Measurements from ENCODE around the gene HDAC4.
"Not testable (repeated sequence)": the region's sequence is repeated elsewhere in the genome, so short reads cannot be mapped to it uniquely, and the experiment has no call there.

Gene HDAC4

DNA sequence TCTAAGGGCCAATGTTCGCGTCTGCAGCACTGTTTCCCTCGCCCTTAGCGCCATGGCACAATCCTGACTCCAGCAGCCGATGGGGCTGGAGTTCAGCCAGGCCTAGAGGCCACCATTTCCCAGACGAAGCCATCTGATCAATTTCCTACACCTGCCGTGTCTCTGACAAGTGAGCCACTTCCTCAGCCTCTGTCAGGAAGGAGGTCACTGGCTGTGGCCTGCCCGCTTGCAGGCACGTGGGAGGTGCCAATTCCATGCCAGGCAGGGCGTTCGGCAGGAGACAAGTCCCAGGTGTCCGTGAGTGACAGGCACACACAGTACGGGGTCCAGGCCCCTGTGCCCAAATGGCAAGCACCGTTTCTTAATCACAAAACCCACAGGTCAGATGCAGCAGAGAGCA lies 318.4 kb downstream of the HDAC4 start:
- DNase-seq (ENCODE audit: low spot score) = no peak

DNA sequence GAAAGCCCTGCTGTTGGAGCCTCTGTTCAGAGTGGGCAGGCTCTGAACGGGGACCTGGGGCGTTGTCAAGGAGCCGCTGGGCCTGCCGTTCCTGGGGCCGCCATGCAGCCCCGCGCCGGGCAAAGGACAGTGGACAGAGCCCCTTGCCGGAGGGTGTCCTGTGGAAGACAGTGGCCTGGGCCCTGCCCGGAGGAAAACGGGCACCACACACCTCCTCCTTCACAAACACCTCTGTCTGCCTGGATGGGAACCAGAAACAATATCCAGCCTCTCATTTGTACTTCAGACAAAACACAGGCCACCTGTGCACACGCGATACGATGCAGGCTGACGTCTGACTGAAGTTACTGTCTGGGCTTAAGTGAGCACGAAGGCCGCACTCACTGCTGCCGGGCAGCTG lies 319.2 kb downstream of the HDAC4 start:
- DNase-seq (ENCODE audit: low spot score) = no peak

- no peak for DNase-seq (ENCODE audit: low spot score)
Observed at GRCh38 chr2:239081046-239081445, 319.8 kb downstream of the HDAC4 start.

DNA sequence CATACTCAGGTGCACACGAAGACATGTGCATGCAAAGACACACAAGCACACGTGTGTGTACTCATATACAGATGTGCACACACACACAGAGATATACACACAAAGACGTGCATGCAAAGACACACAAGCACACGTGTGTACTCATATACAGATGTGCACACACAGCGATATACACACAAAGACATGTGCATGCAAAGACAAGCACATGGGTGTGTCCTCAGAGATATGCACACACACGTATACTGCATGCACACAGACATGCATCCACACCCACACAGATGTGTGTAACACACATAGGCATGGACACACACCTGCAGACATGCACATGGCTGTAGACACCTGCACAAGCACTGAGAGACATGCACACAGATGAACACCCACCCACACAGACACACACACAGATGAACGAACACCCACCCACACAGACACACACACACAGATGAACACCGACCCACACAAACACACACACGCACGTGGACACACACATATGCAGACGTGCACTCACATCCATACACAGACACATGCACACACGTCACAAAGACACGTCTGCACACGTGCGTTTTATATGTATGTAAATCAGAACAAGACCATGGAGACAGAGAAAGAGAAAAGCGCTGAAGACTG lies 321.0 kb downstream of the HDAC4 start:
- no peak for DNase-seq (ENCODE audit: low spot score)

DNA sequence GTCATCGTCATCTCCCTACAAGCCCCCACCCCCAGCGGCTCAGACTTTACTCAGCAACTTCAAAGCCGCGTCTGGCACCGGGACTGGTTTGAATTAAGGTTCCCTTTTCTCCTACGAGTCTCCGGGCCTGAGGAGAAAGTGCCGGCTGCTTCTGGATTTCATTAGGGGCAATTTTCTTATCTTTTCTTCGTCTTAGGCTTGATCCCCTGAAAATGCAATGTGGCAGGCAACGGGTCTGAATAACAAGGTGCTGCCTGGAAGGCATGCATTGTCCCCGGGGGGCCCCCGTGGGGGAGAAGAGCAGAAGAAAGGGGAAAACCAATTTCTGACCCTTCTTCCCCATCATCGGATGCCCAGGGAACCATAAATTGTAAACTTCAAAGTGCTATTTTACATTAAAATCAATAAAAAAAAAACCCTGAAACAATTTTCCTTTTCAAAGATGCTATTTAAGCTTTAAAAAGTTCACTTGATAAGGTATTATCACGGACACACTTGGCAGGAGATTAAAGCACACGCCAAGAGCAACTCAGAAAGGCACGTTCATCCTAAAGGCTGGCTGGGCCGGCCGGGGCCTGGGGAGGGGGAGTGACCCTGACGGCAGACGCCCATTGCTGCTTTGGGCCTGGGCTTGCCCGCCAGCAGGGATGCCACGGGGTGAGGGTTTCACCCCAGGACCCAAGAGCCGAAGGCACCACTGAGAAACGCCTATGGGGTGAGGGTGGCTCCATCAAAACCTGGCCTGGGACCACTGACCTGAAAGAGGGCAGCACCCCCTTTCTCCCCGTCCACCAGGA lies 322.5 kb downstream of the HDAC4 start:
- no peak for DNase-seq (ENCODE audit: low spot score)

DNA sequence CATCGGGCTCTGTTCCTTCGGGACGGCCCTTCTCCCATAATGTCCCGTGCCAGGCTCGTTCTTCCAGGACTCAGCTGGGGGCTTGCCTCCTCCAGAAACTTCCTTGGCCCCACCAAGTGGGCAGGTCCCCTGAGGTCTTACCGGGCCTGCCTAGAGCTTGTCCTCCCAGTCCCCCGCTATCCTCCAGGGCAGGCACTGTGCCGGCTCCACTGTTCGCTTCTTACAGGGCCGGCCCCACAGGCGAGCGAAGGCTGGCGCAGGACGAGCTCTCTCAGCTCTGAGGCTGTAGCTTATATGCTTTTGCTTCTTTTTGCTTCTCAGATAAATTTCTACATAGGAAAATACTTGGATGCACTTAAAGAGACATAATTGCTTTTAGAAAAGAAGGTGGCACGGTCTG lies 323.6 kb downstream of the HDAC4 start:
- no peak for DNase-seq (ENCODE audit: low spot score)

GRCh38 chr2:239075918-239076758 lies 324.7 kb downstream of the HDAC4 start:
- no peak for DNase-seq (ENCODE audit: low spot score)

DNA sequence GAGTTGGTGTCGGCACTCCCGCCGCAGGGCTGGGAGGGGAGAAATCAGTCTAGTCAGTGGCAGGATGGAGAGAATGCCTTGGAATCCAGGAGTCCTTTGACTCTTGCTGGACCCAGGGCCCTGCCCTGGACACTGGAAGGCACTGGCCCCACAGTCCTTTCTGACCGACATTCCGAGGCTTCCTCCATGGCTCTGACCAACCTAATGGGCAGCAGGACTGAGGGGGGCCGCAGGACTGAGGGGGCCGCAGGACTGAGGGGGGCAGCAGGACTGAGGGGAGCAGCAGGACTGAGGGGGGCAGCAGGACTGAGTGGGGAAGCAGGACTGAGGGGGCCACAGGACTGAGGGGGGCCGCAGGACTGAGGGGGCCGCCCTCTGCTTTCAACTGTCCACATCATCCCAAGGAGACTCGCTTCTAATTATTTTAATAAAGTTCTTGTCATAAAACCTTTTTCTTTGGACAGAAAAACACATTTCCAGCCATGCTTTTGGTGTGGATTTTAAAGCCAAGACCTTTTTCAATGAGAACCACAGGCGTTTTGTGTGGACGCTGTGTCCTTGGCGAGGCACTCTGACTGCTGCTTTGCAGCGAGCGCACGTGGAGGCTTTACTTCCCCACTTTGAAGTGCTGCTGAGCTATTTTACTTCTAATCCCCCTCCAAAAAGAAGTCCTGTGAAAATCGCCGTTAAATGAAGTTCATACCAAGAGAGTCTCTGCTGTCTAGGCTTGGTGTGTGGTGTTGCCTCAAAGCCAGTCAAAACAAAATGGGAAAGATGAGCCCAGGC lies 326.9 kb downstream of the HDAC4 start:
- no peak for DNase-seq (ENCODE audit: low spot score)

- no peak for DNase-seq (ENCODE audit: low spot score)
Observed at GRCh38 chr2:239073270-239073669, 327.6 kb downstream of the HDAC4 start.

DNA sequence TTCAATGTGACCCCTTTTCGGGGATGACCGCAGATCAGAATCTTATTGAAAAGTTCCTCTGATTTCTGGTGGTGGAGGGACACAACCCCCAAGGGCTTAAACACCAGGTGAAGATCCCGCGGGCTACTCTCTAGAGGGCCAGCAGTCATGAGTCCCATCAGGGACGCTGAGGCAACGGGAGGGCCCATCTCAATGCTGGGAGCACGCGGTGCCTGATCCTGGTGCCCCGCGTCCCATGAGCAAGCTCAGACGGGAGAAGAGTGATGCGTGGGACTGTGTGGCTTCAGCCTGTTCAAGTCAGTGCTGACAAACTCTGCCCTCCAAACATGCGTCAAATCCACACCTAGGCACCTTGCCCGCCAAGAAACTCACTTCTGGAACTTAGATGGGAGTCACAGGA lies 328.0 kb downstream of the HDAC4 start:
- no peak for DNase-seq (ENCODE audit: low spot score)

DNA sequence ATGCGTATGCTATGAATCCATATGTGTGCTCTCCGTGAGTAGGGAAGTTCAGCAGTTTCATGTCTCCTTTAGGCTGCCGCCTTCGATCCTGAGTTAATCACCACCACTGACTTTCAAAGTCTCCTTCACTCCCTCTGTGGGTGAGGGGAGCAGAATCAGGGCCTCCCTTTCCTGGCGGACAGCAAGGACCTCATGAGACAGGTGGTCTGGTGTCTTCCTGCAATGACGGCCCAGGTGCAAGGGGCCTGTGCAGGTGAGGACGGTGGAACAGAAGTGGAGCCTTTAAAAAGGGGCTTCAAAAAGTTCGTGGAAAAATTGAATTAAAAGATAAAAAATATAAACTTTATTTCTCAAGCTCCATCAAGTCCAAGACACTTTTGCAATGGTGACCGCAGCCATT lies 330.4 kb downstream of the HDAC4 start:
- DNase-seq (ENCODE audit: low spot score) = no peak

GRCh38 chr2:239069362-239070333 lies 331.2 kb downstream of the HDAC4 start:
- DNase-seq (ENCODE audit: low spot score) = not testable (repeated sequence)

- DNase-seq (ENCODE audit: low spot score) = no peak
Observed at GRCh38 chr2:239068411-239068810, 332.4 kb downstream of the HDAC4 start.

- DNase-seq (ENCODE audit: low spot score) = no peak
Observed at GRCh38 chr2:239067196-239067865, 333.5 kb downstream of the HDAC4 start.

DNA sequence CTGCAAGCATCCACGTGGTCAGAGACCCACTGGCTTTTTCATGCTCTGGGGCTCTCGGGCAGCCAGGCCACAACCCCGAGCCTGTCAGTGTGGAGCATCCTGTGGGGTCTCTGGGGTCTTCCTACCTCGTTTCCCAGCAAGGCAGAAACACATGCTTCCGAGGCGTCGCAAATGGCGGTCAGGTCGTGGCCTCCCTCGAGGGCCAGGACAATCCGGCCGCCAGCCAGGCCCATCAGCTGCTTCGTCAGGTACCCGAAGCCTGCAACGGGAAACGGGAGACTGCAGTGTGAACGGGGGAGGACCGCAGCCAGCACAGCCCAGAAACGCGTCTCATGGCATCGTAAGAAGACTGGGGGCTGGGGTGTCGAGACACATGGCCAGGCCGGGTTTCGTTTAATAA lies 334.2 kb downstream of the HDAC4 start:
- DNase-seq (ENCODE audit: low spot score) = no peak

DNA sequence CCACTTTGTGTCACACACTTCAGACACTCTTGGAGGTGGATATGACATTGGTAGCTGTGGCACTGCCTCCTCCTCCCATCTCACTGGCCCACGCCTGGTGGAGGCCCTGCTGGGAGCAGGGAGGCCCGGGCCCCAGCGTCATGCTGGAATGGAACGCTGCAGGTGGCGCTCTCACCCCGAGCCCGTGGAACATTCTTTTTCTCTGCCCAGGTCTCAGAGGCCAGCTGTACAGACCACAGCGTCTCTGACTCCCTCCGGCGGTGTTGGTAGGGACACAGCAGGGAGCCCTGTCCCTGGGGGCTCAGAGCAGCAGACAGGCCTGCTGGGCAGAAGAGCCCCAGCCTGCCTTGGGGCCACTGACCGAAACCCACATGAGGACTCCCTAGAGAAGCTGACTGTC lies 334.9 kb downstream of the HDAC4 start:
- DNase-seq (ENCODE audit: low spot score) = no peak

GRCh38 chr2:239065537-239065936 lies 335.3 kb downstream of the HDAC4 start:
- no peak for DNase-seq (ENCODE audit: low spot score)

GRCh38 chr2:239064891-239065290 lies 335.9 kb downstream of the HDAC4 start:
- no peak for DNase-seq (ENCODE audit: low spot score)

DNA sequence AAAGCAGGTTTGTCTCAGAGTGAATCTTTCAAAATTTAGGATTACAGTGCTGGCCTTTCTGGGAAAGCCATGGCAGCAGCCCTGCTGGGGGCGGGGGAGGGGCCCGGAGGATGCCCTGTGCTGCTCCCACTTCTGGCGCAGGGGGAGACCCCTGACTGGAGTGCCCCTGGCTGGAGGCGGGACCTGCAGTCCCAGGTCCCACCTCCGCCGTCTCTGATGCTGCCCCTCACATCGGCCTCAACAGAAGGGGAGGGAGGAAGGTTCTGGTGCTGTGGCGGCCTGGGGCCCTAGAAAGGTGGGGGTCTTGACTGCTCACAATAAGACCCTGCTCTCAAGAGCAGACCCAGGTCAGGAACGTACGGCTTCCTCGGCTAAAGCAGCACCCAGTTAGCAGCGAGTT lies 336.6 kb downstream of the HDAC4 start:
- DNase-seq (ENCODE audit: low spot score) = no peak

GRCh38 chr2:239062743-239063142 lies 338.1 kb downstream of the HDAC4 start:
- no peak for DNase-seq (ENCODE audit: low spot score)
